HG03064 (cell line): ENCODE data around the gene PLXND1.
"Not testable (repeated sequence)": the region's sequence is repeated elsewhere in the genome, so short reads cannot be mapped to it uniquely, and the experiment has no call there.

Experiments used
- ATAC-seq: cut with Tn5 transposase; IDR thresholded peaks from one replicate; pipeline ENCODE4 v1.9.1; 2021; ENCODE audit warnings: low read depth; ENCODE audit not compliant: unreplicated experiment

PLXND1 gene

GRCh38 chr3:129515108-129515820 lies 91.2 kb downstream of the PLXND1 start:
- not testable (repeated sequence) for ATAC-seq

GRCh38 chr3:129514563-129514962 lies 91.9 kb downstream of the PLXND1 start:
- ATAC-seq, result no peak

GRCh38 chr3:129514110-129514509 lies 92.4 kb downstream of the PLXND1 start:
- ATAC-seq, result no peak

- no peak for ATAC-seq
Observed at GRCh38 chr3:129513705-129514104, 92.8 kb downstream of the PLXND1 start.

- ATAC-seq, result no peak
Observed at GRCh38 chr3:129512595-129512994, 93.9 kb downstream of the PLXND1 start.

GRCh38 chr3:129507181-129507831 lies 99.2 kb downstream of the PLXND1 start:
- ATAC-seq, result no peak

- no peak for ATAC-seq
Observed at GRCh38 chr3:129506231-129506742, 100.2 kb downstream of the PLXND1 start.

- ATAC-seq, result no peak
Observed at GRCh38 chr3:129505341-129505740, 101.1 kb downstream of the PLXND1 start.
